Measurements from ENCODE around the gene CMTM2. TPM values are rescaled to one million over a fixed set of nuclear protein-coding genes. Genes with fewer than 3 reads are reported as not detected.

CMTM2 gene
- total RNA-seq, 4 donors from 2014 or later: not detected

- TF ChIP-seq, protein P1, sequence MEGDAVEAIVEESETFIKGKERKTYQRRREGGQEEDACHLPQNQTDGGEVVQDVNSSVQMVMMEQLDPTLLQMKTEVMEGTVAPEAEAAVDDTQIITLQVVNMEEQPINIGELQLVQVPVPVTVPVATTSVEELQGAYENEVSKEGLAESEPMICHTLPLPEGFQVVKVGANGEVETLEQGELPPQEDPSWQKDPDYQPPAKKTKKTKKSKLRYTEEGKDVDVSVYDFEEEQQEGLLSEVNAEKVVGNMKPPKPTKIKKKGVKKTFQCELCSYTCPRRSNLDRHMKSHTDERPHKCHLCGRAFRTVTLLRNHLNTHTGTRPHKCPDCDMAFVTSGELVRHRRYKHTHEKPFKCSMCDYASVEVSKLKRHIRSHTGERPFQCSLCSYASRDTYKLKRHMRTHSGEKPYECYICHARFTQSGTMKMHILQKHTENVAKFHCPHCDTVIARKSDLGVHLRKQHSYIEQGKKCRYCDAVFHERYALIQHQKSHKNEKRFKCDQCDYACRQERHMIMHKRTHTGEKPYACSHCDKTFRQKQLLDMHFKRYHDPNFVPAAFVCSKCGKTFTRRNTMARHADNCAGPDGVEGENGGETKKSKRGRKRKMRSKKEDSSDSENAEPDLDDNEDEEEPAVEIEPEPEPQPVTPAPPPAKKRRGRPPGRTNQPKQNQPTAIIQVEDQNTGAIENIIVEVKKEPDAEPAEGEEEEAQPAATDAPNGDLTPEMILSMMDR (IDR thresholded peaks at IDR 0.05; ENCODE audit: low read depth): no peak
Observed at GRCh38 chr16:66636199-66636598, 56.9 kb downstream of the CMTM2 start.

DNA sequence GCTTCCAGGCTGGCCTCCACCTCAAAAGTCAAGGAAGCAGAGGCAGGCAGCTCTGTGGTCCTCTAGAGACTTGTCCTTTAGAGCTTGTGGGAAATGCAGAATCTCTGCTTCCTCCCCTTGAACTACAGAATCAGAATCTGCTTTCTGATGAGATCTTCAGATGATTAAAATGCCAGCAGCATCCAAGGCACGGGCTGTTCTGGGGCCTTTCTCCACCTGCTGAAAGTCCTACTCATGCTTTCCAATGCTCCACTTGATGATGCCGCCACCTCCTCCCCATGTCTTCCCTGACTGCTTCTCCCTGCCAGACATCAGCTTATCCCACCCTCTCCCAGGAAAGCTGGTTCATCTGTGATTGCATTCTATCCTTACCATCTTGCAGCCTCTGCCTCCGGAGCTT, 58.5 kb downstream of the CMTM2 start:
- TF ChIP-seq, protein P1 (IDR thresholded peaks at IDR 0.05; ENCODE audit: low read depth): no peak

Small RNAs within 50 kb of the gene (small RNA-seq; reads per million reads assigned to genes)
- not detected for gene CKLF-CMTM1

Other genes starting within 250 kb of the CMTM2 start
- 100 to 1,000 TPM in 1 of 4 donors, 10 to 100 TPM in 3; 28.7 to 155 (median 43.2) TPM for gene CDH5, start 212.8 kb upstream of the CMTM2 start, total RNA-seq
- under 1 TPM in 1 of 4 donors, not detected in 3; 0.88 TPM for gene BEAN1, start 152.2 kb upstream of the CMTM2 start, total RNA-seq
- 100 to 1,000 TPM in 2 of 4 donors, 10 to 100 TPM in 2; 63.6 to 118 (median 92.4) TPM for gene TK2, start 29.3 kb upstream of the CMTM2 start, total RNA-seq
- gene CKLF, start 26.9 kb upstream of the CMTM2 start, total RNA-seq: 10 to 100 TPM; 30.5 to 94.3 (median 42.2) TPM
- 1 to 10 TPM in 1 of 4 donors, under 1 TPM in 2, not detected in 1; 0.66 to 2.2 (median 0.82) TPM for gene CMTM1, start 13.0 kb upstream of the CMTM2 start, total RNA-seq
- 100 to 1,000 TPM in 1 of 4 donors, 10 to 100 TPM in 3; 27.5 to 101 (median 43.1) TPM for gene CMTM3, start 25.2 kb downstream of the CMTM2 start, total RNA-seq
- 10 to 100 TPM; 12.1 to 16.0 (median 13.0) TPM for gene CMTM4, start 117.3 kb downstream of the CMTM2 start, total RNA-seq
- 100 to 1,000 TPM; 123 to 210 (median 165) TPM for gene DYNC1LI2, start 172.1 kb downstream of the CMTM2 start, total RNA-seq
- under 1 TPM in 2 of 4 donors, not detected in 2; 0.33 to 0.68 TPM for gene TERB1, start 222.1 kb downstream of the CMTM2 start, total RNA-seq

Measured in subcutaneous adipose tissue (tissue), 4 donors.